ENCODE data around the gene IGHMBP2. TPM values are rescaled to one million over a fixed set of nuclear protein-coding genes. Genes with fewer than 3 reads are reported as not detected.

Gene IGHMBP2
- total and polyA plus RNA-seq, 9 of the 15 experiments (the other 6 are each of a cell fraction or from before 2014, with no cell fraction given): 1.6 to 24.8 (median 14.5) TPM

DNA sequence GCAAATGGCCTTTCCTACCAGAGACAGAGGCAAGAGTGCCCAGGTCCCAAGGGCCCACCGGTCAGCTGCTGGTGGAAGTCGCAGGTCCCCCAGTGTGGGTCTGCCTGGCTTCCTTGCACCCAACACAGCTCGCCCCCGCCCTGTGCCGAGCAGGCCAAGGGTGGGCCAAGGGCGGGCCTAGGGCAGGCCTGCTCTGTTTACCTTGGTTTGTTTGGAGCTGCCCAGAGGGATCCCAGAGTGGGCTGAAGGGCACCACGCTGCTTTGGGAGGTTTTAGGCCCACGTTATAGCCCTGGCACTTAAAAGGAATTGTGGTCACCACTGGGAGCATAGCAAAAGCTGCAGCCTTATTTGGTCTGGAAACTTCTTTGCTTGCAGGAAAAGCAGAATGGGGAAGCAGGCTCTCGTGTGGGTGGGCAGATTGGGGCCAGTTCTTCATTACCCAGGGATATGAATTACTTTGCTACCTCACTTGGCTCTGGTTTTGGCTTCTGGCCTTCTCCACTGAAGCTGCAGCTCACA lies 39.1 kb downstream of the IGHMBP2 start:
- H3K36me3 ChIP-seq (ENCODE audit: control insufficient read depth, insufficient read depth, low read length): peaks cover 21% of the 10 kb centered on the region; the same call in 2 of the 3 replicates
- in situ Hi-C loops (cut with MboI): no loop called here
- 0 out of 4 replicates have a peak overlapping the region, but pooled peaks of 1 of the 2 experiments have one; percentile 30 for H3K9ac ChIP-seq (ENCODE audit: insufficient read depth in 1 of 2, low read depth in 2 of 2, low read length in 2 of 2)

DNA sequence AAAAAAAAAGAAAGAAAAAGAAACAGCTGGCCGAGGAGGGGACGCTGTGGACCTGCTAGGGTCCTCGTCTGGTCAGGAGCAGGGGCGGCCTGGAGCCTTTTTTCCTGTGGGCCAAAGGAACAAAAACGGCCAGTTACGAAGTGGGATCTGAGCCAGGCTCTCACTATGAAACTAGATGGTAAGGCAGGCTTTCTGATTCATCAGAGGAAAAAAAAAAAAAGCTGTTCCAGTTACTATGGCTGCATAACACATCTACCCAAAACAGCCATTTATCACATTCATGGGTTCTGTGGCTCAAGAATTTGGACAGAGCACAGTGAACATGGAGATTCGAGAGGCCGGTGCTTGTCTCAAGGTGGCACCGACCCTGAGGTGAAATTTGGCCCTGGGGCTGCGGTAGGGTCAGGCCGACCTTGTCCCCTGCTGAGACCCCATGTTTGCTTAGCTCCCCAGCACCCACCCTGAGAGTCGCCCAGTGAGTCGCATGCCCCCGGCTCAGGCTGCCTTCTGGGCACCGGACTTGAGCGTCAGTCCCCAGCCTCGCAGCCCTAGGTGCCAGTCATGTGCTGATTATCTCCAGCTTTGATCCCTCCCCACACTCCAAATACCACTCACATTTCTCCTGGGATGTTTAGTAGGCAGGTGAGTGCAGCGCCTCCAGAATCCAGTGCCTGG lies 42.9 kb downstream of the IGHMBP2 start:
- Histone ChIP-seq H3K9me1 (ENCODE audit: control insufficient read depth, insufficient read depth, low read length) (no peaks in the 10 kb centered on the region), H3K4me1 (replicated peaks in 1 of 2; ENCODE audit: control insufficient read depth in 2 of 2, insufficient read depth in 2 of 2, low read length in 2 of 2) (peaks cover 5 to 17% of the 10 kb centered on the region in 2 experiments; a peak in 4 of 5 replicates), H3K4me2 (ENCODE audit: insufficient read depth, low read length) (no peak overlapping the region; the same call in 1 of the 2 replicates), H3K27ac (ENCODE audit: extremely low read depth, low read depth, low read length) (no peak overlapping the region), H2AFZ (ENCODE audit: low read depth, low read length) (no peak overlapping the region), H4K20me1 (replicated peaks; ENCODE audit: control insufficient read depth, insufficient read depth, low read length) (no peaks in the 10 kb centered on the region), H3K36me3 (ENCODE audit: control insufficient read depth, insufficient read depth, low read length) (no peaks in the 10 kb centered on the region), H3K9ac (ENCODE audit: insufficient read depth in 1 of 2, low read depth in 2 of 2, low read length in 2 of 2) (peak overlapping the region; percentile 0 to 71; a peak in 3 of 4 replicates), H3K79me2 (ENCODE audit: control insufficient read depth, insufficient read depth, low read length) (no peaks in the 10 kb centered on the region), H3K27me3 (ENCODE audit: control insufficient read depth in 2 of 2, insufficient read depth in 2 of 2, low read length in 2 of 2) (no peaks in the 10 kb centered on the region), H3K4me3 (no peak overlapping the region), H3K9me3 (replicated peaks; ENCODE audit: control insufficient read depth, insufficient read depth, low read depth, low read length) (no peaks in the 10 kb centered on the region)
- BruUV-seq (replicated peaks): no TSS peak
- FAIRE-seq (no peak), DNase-seq (ENCODE audit: extremely low read depth in 1 of 4, low spot score in 3 of 4) (no peak), ATAC-seq (no peak; the same call in 2 of the 3 replicates)
- intact Hi-C loops (cut with micrococcal nuclease) (no loop called here), in situ Hi-C loops (cut with MboI) (no loop called here)
- 73% methylated on average over 13 of the region's 18 CpGs for WGBS (ENCODE audit: insufficient coverage, low coverage, missing lambda C conversion rate)
- ChIA-PET POLR2A (interaction anchor here (0.6 to 0.7 kb wide), 2 partner anchors 47 to 66 kb away, joined by 3 read pairs; partner anchors contain the start of gene MRGPRF), CTCF (ENCODE audit: low intra/inter-chr PET ratio) (no interaction called here)
- peak; percentile 57 for TF ChIP-seq RFX1 (IDR thresholded peaks at IDR 0.05)
- TF ChIP-seq CGGBP1 (CRISPR knock-in tag; IDR thresholded peaks at IDR 0.05): no peak
- no peak for TF ChIP-seq ILK (tag; IDR thresholded peaks at IDR 0.05; ENCODE audit: borderline replicate concordance, low read depth)
- TF ChIP-seq PBX2 (CRISPR knock-in tag; IDR thresholded peaks at IDR 0.05; ENCODE audit: low read depth): no peak
- TF ChIP-seq PBX2 (tag; conservative IDR thresholded peaks at IDR 0.05; ENCODE audit: low read depth): peak; percentile 75
- TF ChIP-seq LCOR (CRISPR knock-in tag; IDR thresholded peaks at IDR 0.05): no peak
- peak; percentile 26; the same call in 1 of the 2 replicates for TF ChIP-seq GABPA (tag; conservative IDR thresholded peaks at IDR 0.05; ENCODE audit: low read depth)
- TF ChIP-seq, protein P1, sequence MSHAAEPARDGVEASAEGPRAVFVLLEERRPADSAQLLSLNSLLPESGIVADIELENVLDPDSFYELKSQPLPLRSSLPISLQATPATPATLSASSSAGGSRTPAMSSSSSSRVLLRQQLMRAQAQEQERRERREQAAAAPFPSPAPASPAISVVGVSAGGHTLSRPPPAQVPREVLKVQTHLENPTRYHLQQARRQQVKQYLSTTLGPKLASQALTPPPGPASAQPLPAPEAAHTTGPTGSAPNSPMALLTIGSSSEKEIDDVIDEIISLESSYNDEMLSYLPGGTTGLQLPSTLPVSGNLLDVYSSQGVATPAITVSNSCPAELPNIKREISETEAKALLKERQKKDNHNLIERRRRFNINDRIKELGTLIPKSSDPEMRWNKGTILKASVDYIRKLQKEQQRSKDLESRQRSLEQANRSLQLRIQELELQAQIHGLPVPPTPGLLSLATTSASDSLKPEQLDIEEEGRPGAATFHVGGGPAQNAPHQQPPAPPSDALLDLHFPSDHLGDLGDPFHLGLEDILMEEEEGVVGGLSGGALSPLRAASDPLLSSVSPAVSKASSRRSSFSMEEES (CRISPR knock-in tag; IDR thresholded peaks at IDR 0.05): no peak

More for the DNA sequence above, 39.1 kb downstream of the IGHMBP2 start:
- BruUV-seq (replicated peaks): no TSS peak
- TF ChIP-seq SREBF1 (IDR thresholded peaks at IDR 0.05; ENCODE audit: borderline replicate concordance, low read depth, low read length): no peak
- TF ChIP-seq POLR2G (IDR thresholded peaks at IDR 0.05; ENCODE audit: low read depth, low read length): 0 out of 2 replicates have a peak, but pooled peaks have one; percentile 28
- ATAC-seq: no peak
- no peak for DNase-seq (ENCODE audit: extremely low read depth in 1 of 4, low spot score in 3 of 4)
- Histone ChIP-seq H3K9me3 (replicated peaks; ENCODE audit: control insufficient read depth, insufficient read depth, low read depth, low read length) (no peaks in the 10 kb centered on the region), H3K4me3 (no peak overlapping the region), H3K4me2 (ENCODE audit: insufficient read depth, low read length) (no peak overlapping the region), H2AFZ (ENCODE audit: low read depth, low read length) (no peak overlapping the region), H4K20me1 (replicated peaks; ENCODE audit: control insufficient read depth, insufficient read depth, low read length) (no peaks in the 10 kb centered on the region), H3K4me1 (replicated peaks in 1 of 2; ENCODE audit: control insufficient read depth in 2 of 2, insufficient read depth in 2 of 2, low read length in 2 of 2) (peaks cover 5 to 17% of the 10 kb centered on the region in 2 experiments; a peak in 4 of 5 replicates), H3K79me2 (ENCODE audit: control insufficient read depth, insufficient read depth, low read length) (no peaks in the 10 kb centered on the region), H3K27ac (ENCODE audit: extremely low read depth, low read depth, low read length) (no peak overlapping the region), H3K27me3 (ENCODE audit: control insufficient read depth in 2 of 2, insufficient read depth in 2 of 2, low read length in 2 of 2) (no peaks in the 10 kb centered on the region), H3K9me1 (ENCODE audit: control insufficient read depth, insufficient read depth, low read length) (no peaks in the 10 kb centered on the region)
- ChIA-PET CTCF (ENCODE audit: low intra/inter-chr PET ratio) (no interaction called here), POLR2A (interaction anchor here (1.0 kb wide), 1 partner anchor 15 kb away, joined by 3 read pairs; no protein-coding TSS in a partner anchor)
- FAIRE-seq: no peak
- intact Hi-C loops (cut with micrococcal nuclease): no loop called here
- WGBS (ENCODE audit: insufficient coverage, low coverage, missing lambda C conversion rate): 59% methylated on average over 7 of the region's 9 CpGs
